Tibial nerve (tissue), 4 donors: ENCODE measurements around the gene NELFB. TPM values are rescaled to one million over a fixed set of nuclear protein-coding genes. Genes with fewer than 3 reads are reported as not detected.

Source experiments
- DNase-seq, 2 donors: peaks; one replicate each; pipeline ENCODE4 v3.0.0-alpha.2; 2019; ENCODE audit warnings: low spot score in 2 of 2
- H3K27ac ChIP-seq, 4 donors: fragments of 200-600 bp; sonication (generic) in 3 of 4; one replicate each; pipeline ENCODE4 v1.5.1; 2017 to 2019; ENCODE audit warnings: mild to moderate bottlenecking in 1 of 4
- H3K27me3 ChIP-seq, 2 donors: fragments of 200-600 bp; sonication (generic) in 1 of 2; one replicate each; pipeline versions ENCODE4 v1.5.1 to v1.6.0; 2017 to 2019
- H3K36me3 ChIP-seq, 3 donors: fragments of 200-600 bp; sonication (generic); one replicate each; pipeline ENCODE4 v1.5.1; 2018 to 2019
- H3K4me1 ChIP-seq, 4 donors: fragments of 200-600 bp; sonication (generic) in 3 of 4; one replicate each; pipeline ENCODE4 v1.5.1; 2017 to 2019
- H3K4me3 ChIP-seq, 4 donors: fragments of 200-600 bp; sonication (generic) in 3 of 4; one replicate each; pipeline ENCODE4 v1.5.1; 2017 to 2019; ENCODE audit warnings: mild to moderate bottlenecking in 1 of 4, moderate library complexity in 1 of 4
- H3K9me3 ChIP-seq, 4 donors: fragments of 200-600 bp; sonication (generic) in 3 of 4; one replicate each; pipeline ENCODE4 v1.5.1; 2017 to 2019
- CTCF ChIP-seq, 5 experiments: fragments of 200-600 bp in 3 of 5; fragments of 450-650 bp in 2 of 5; sonication (generic) in 3 of 5; IDR thresholded peaks; one replicate each; pipeline ENCODE4 v1.5.1; 2016 to 2019; ENCODE audit warnings: antibody characterized with exemption in 5 of 5, mild to moderate bottlenecking in 3 of 5, moderate library complexity in 2 of 5
- EP300 ChIP-seq, 2 donors: sonication (generic); formaldehyde crosslinking; IDR thresholded peaks; one replicate each; pipeline ENCODE4 v1.6.1; 2017; ENCODE audit warnings: antibody characterized with exemption in 2 of 2, mild to moderate bottlenecking in 1 of 2
- POLR2A ChIP-seq, 2 donors: fragments of 450-650 bp; IDR thresholded peaks; one replicate each; pipeline ENCODE4 v1.6.1; 2017; ENCODE audit warnings: antibody characterized with exemption in 2 of 2, mild to moderate bottlenecking in 2 of 2, moderate library complexity in 2 of 2
- WGBS, 2 donors: methylation state at CpG; one replicate each; pipeline ENCODE4 v1.1.5; 2018; 5-methylcytosine and 5-hydroxymethylcytosine counted together
- total RNA-seq, 4 donors: library from RNA; depleted of rRNA; stranded (reverse); fragments of >200 nt; gene quantifications; one replicate each; pipeline ENCODE4 v1.1.0, GENCODE V29; 2016

NELFB gene
- total RNA-seq, 4 donors from 2014 or later: 29.7 to 52.0 (median 38.7) TPM

DNA sequence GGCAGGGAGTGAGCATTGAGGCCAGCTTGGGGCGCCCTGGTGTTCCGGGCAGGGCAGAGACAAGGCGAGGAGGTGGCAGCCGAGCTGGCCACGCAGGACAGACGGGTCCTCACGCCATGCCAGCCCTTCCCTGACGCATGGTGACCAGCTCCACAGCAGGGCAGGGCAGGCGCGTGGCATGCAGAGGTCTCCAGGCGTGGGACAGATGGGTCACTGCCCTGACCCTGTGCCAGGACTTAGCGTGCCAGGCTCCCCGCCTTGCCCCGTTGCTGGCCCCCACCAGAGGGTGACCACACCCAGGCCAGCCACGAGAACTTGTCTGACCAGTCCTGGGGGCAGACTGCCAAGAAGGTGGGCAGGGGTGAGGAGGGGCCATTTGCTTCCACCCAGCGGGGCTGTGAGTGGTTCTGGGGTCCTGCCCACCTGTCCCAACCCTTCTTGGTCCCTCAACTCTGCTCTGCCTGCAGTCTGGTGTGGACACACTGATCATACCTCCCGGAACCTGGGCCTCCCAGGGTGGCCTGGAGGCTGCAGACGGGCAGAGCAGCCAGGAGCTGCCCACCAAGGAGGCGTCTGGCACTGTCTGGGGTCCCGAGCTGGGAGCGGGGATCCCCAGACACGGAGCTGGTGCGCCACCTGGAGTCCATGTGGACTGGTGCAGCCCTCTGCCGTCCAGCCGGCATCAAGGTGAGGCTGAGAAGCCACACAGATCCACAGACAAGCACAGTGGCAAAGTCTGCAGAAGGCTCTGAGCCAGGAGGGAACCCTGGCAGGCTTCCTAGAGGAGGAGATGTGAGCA is 27.9 kb upstream of the NELFB start, which contains the start of gene RNF224:
Gene RNF224, plus strand, starts transcription at position 449 of the 799 bp plus-strand sequence. CDS start 834 bp downstream, outside the sequence.
- WGBS, 2 donors: 3 to 28% methylated on average over 5 to 21 of the region's 25 CpGs
- Histone ChIP-seq H3K36me3 (no peaks in the 10 kb centered on the region), H3K4me3 (no peak within 1 kb of the TSS)

DNA sequence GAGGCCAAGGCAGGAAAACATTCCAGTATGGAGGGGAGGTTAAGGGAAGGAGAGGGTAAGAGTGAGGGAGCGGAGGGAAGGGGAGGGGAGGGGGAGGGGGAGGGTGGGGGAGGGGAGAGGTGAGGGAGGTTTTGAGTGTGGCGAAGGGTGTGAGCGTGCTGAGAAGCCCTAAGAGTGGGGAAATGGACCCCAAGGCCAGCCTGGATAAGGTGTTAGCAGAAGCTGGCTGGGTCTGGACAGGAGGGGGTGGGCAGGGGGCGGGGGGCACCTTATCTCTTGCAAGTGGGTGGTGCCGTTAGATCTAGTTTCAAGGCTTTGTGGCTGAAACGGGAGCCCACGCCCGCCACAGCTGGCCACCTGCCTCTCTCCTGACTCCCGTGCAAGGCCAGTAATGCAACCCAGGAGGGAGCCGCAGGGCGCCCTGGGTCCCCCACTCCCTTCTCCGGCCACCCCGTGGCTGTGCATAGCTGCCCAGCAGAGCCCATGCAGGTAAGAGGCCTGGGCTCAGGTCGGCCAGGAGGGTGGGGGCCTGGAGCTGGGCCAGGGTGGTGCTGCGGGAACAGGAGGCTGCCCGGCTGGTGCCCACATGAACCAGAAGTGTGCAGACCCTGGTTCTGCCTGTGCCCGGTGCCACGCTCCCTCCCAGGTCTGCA is 27.1 kb upstream of the NELFB start:
- Histone ChIP-seq H3K27ac (no peak overlapping the region), H3K36me3 (no peaks in the 10 kb centered on the region), H3K9me3 (no peaks in the 10 kb centered on the region), H3K4me3 (no peak overlapping the region), H3K27me3 (peaks cover 0 to 66% of the 10 kb centered on the region in 2 donors), H3K4me1 (peaks cover 0 to 28% (median 12%) of the 10 kb centered on the region in 4 donors)
- WGBS, 2 donors: 34 to 41% methylated on average over 12 to 15 of the region's 18 CpGs
- TF ChIP-seq CTCF (IDR thresholded peaks at IDR 0.05) (no peak), EP300 (IDR thresholded peaks at IDR 0.05) (no peak), POLR2A (IDR thresholded peaks at IDR 0.05) (no peak)
- DNase-seq: no peak

More for the DNA sequence above, 27.9 kb upstream of the NELFB start, which contains the start of gene RNF224:
- no peaks in the 10 kb centered on the region for H3K9me3 ChIP-seq
- DNase-seq: peak; percentile 45 to 61
- no peak for TF ChIP-seq EP300 (IDR thresholded peaks at IDR 0.05)
- TF ChIP-seq CTCF (IDR thresholded peaks at IDR 0.05): peak; percentile 81 to 92 (median 85)
- no peak for TF ChIP-seq POLR2A (IDR thresholded peaks at IDR 0.05)
- peak within 1 kb of the TSS in 2 of 4 donors; percentile 17 to 54 for H3K27ac ChIP-seq
- H3K4me1 ChIP-seq: peaks cover 0 to 35% (median 19%) of the 10 kb centered on the region in 4 donors
- H3K27me3 ChIP-seq: peaks cover 0 to 59% of the 10 kb centered on the region in 2 donors

DNA sequence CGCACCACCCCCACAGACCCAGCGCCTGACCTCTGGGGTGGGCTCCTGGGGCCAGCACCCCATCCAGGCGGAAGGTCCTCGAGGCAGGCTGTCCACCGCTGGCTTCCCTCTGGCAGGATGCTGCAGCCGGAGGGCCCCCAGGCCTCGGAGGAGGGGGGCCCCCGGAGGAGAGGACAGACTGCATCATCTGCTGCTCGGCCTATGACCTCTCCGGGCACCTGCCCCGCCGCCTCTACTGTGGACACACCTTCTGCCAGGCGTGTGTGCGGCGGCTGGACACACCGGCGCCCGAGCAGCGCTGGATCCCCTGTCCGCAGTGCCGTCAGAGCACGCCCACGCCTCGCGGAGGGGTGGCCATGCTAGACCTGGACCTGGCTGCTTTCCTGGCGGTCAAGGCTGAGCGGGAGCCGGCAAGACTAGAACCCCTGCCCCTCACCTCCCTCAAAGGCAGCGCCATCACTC is 26.6 kb upstream of the NELFB start:
- 58 to 75% methylated on average over 16 to 27 of the region's 29 CpGs for WGBS, 2 donors
- Histone ChIP-seq H3K9me3 (no peaks in the 10 kb centered on the region), H3K4me1 (peaks cover 0 to 26% (median 11%) of the 10 kb centered on the region in 4 donors), H3K4me3 (no peak overlapping the region), H3K27ac (no peak overlapping the region), H3K27me3 (peaks cover 0 to 72% of the 10 kb centered on the region in 2 donors), H3K36me3 (no peaks in the 10 kb centered on the region)
- no peak for DNase-seq
- TF ChIP-seq POLR2A (IDR thresholded peaks at IDR 0.05) (no peak), CTCF (IDR thresholded peaks at IDR 0.05) (no peak), EP300 (IDR thresholded peaks at IDR 0.05) (no peak)

- Histone ChIP-seq H3K27me3 (peaks cover 0 to 79% of the 10 kb centered on the region in 2 donors), H3K4me3 (no peak overlapping the region), H3K36me3 (no peaks in the 10 kb centered on the region), H3K9me3 (no peaks in the 10 kb centered on the region), H3K4me1 (peaks cover 0 to 20% (median 6%) of the 10 kb centered on the region in 4 donors), H3K27ac (no peak overlapping the region)
- DNase-seq: no peak
- WGBS, 2 donors: 53 to 57% methylated on average over 16 of the region's 27 CpGs
- TF ChIP-seq POLR2A (IDR thresholded peaks at IDR 0.05) (no peak), CTCF (IDR thresholded peaks at IDR 0.05) (no peak), EP300 (IDR thresholded peaks at IDR 0.05) (no peak)
These were observed 25.9 kb upstream of the NELFB start for GRCh38 chr9:137228968-137229896.
